GM12864 (cell line): ENCODE results near the gene VAV3.
A peak's percentile ranks its signal among the peaks of the same experiment; 100 is the strongest.

Experiments
- DNase-seq: peaks from one replicate; pipeline ENCODE4 v3.0.0-alpha.2; 2011; ENCODE audit warnings: low read depth
- H3K4me3 ChIP-seq: 2 replicates; pipeline ENCODE4 v1.5.1; 2011; ENCODE audit warnings: mild to moderate bottlenecking, low read depth, low read length, control low read depth
- TF ChIP-seq, protein P1 (sequence below): IDR thresholded peaks from 2 replicates; pipeline ENCODE4 v1.5.1; 2011; ENCODE audit warnings: low read depth, mild to moderate bottlenecking, moderate library complexity, low read length, control low read depth, inconsistent platforms; ENCODE audit errors: missing control alignments

VAV3 gene

GRCh38 chr1:107949467-107950253 is 15.3 kb downstream of the VAV3 start:
- H3K4me3 ChIP-seq = no peak overlapping the region
- peak; percentile 83 for DNase-seq
- TF ChIP-seq, protein P1, sequence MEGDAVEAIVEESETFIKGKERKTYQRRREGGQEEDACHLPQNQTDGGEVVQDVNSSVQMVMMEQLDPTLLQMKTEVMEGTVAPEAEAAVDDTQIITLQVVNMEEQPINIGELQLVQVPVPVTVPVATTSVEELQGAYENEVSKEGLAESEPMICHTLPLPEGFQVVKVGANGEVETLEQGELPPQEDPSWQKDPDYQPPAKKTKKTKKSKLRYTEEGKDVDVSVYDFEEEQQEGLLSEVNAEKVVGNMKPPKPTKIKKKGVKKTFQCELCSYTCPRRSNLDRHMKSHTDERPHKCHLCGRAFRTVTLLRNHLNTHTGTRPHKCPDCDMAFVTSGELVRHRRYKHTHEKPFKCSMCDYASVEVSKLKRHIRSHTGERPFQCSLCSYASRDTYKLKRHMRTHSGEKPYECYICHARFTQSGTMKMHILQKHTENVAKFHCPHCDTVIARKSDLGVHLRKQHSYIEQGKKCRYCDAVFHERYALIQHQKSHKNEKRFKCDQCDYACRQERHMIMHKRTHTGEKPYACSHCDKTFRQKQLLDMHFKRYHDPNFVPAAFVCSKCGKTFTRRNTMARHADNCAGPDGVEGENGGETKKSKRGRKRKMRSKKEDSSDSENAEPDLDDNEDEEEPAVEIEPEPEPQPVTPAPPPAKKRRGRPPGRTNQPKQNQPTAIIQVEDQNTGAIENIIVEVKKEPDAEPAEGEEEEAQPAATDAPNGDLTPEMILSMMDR = no peak

- no peak overlapping the region for H3K4me3 ChIP-seq
- no peak for DNase-seq
- TF ChIP-seq, protein P1 = no peak
Measured at GRCh38 chr1:107946794-107947193, 18.2 kb downstream of the VAV3 start.

DNA sequence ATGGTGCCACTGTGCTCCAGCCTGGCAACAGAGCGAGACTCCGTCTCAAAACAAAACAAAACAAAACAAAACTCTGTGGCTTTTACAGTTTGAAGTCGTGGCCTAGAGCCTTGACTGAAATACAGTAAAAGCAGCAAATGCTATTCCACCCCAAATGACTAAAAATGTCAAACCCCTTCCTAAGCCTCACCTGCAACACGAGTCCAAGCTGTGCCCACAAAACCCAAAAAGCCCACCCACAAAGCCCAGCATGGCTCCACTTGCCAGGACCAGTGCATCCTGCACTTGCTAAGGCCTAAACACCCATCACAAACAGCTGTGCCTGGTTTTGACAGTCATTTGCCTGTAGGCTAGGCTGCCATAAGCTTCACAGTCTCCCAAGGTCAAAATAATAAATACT is 21.3 kb downstream of the VAV3 start:
- TF ChIP-seq, protein P1 = no peak
- H3K4me3 ChIP-seq = no peak overlapping the region
- no peak for DNase-seq

- no peak for DNase-seq
- no peak overlapping the region for H3K4me3 ChIP-seq
- TF ChIP-seq, protein P1 = no peak
Measured at GRCh38 chr1:107942814-107943213, 22.2 kb downstream of the VAV3 start.

GRCh38 chr1:107941531-107941930 is 23.4 kb downstream of the VAV3 start:
- no peak overlapping the region for H3K4me3 ChIP-seq
- DNase-seq = no peak
- TF ChIP-seq, protein P1 = no peak

GRCh38 chr1:107941123-107941522 is 23.9 kb downstream of the VAV3 start:
- TF ChIP-seq, protein P1 = no peak
- no peak for DNase-seq
- no peak overlapping the region for H3K4me3 ChIP-seq

GRCh38 chr1:107940701-107941100 is 24.3 kb downstream of the VAV3 start:
- TF ChIP-seq, protein P1 = no peak
- H3K4me3 ChIP-seq = no peak overlapping the region
- DNase-seq = no peak
